ENCODE results near the gene SPTSSA.
"Not testable (repeated sequence)": the region's sequence is repeated elsewhere in the genome, so short reads cannot be mapped to it uniquely, and the experiment has no call there.

SPTSSA gene

GRCh38 chr14:34470319-34470718, 8.3 kb upstream of the SPTSSA start:
- DNase-seq (ENCODE audit: low spot score) = no peak

- DNase-seq (ENCODE audit: low spot score) = no peak
Observed at GRCh38 chr14:34466691-34467090, 4.7 kb upstream of the SPTSSA start.

- DNase-seq (ENCODE audit: low spot score) = no peak
Observed at GRCh38 chr14:34465069-34465859, 3.2 kb upstream of the SPTSSA start.

- no peak for DNase-seq (ENCODE audit: low spot score)
Observed at GRCh38 chr14:34463598-34463961, 1.5 kb upstream of the SPTSSA start.

DNA sequence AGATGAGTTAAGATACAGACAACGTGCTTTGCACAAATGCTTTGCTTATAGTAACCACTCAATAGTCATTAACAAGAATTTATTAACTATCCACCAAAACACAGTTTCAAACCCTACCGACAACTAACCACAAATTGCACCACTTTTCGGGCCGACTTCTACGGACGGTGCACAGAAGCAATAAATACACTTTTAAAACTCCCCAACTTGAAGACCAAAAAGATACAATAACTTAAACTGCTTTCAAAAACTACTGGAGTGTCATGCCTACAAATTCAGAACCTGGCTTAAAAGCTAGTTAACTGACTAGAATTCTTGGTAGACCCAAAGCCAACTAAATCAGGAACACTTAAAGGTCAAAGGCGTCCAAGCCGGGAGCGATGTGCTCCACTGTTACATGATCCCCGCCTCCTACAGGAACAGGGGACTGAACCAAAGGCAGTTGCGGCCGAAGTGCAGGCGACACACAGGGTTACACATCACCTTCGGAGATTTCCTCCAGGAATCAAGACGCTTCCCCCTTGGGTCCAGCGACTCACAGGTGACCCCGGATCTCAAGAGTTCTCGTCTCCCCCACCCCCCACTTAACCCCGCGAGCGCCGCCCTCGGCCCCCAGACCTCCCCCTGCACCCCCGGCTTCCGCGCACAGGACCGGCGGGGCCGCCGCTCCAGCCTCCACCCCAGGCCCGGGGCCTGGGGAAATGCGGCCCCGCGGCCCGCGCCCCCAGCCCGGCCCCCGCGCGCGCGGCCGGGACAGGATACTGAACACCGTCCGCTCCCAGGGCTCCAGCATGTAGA, 507 bp downstream of the SPTSSA start:
- DNase-seq (ENCODE audit: low spot score) = peak; percentile 55

DNA sequence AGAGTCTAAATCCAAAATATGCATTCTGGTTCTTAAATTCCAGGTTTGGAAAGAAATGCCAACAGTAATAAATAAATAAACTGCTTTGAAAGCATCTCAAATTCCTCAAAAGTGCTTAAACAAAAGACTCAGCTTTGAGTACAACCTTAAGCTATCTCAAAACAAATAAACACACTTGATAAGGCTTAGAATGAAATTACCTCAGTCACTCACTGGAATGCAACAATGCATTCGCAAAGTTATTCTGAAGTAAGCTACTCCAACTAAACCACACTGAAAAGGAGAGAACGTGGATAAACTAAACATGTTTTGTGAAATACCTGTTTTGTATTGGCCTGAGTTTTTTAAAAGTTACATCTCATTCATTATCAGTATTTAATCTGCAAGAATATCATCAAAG, 1.2 kb downstream of the SPTSSA start:
- no peak for DNase-seq (ENCODE audit: low spot score)

DNA sequence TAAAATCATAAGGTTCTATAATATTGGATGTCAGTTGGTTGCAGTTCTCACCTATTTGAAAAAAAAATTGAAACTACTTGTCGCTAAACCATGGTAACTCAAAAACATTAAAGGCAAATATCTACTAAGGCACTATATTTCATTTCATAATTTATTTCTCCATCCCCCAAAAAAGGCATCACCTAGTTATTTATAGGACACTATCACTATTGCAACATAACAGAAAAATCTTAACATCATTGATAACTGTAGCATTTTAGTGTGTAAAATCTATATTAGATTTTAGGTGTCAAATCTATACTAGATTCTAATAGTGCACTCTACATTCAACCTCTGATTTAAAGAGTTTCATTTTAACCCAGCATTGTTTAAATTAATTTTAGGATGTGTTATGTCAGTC, 1.7 kb downstream of the SPTSSA start:
- no peak for DNase-seq (ENCODE audit: low spot score)

GRCh38 chr14:34457186-34457585, 4.9 kb downstream of the SPTSSA start:
- DNase-seq (ENCODE audit: low spot score) = no peak

- DNase-seq (ENCODE audit: low spot score) = no peak
Observed at GRCh38 chr14:34453226-34453625, 8.8 kb downstream of the SPTSSA start.

GRCh38 chr14:34452258-34452822, 9.7 kb downstream of the SPTSSA start:
- no peak for DNase-seq (ENCODE audit: low spot score)

DNA sequence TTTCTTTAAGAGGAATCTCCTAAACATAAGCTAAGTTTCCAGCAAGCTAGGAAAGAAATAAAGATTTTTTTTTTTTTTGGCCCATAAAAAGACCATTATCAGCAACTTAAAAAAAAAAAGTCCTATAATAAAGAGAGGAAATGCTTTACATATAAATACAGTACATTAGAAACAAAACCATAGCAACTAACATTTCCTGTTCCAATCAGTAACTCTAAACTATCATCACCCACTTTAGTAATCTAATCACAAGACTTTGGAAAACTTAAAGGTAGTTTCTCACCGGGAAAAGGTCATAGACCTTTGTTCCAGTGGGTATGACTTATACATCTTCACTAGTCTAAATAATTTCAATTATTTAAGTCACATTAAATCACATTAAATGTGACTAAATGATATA, 11.1 kb downstream of the SPTSSA start:
- DNase-seq (ENCODE audit: low spot score) = no peak

DNA sequence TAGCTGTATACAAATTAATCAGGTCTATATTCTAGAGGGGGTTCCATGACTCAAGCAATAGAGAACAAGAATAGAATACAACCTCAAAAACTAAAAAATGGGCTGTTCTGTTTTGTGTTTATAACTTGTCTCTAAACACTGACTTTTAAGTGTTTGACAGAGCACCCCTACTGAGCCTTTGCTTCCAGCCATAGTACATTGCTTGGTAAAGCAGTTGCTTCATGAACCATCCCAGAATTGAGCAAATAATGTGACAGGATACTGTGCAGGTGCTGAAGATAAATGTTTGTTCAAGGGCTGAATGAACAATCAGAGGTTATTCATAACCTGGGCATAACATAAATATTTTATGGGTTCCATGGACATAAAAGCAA, 11.5 kb downstream of the SPTSSA start:
- no peak for DNase-seq (ENCODE audit: low spot score)

- no peak for DNase-seq (ENCODE audit: low spot score)
Observed at GRCh38 chr14:34449819-34450541, 12.1 kb downstream of the SPTSSA start.

DNA sequence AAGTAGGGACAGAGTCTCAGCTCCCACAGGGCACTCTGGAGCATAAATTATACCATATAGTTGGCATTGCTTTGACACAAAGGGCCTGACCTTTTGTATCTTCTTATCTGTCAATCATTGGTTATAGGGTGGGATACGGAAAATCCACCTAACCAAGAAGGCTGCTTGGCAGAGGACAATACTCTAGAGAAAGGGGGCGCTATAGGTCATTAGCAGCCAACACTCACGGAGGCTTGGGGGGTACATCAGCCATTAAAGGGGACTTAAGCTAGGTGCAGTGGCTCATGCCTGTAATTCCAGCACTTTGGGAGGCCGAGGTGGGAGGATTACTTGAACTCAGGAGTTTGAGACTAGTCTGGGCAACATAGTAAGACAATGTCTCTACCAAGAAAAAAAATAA, 22.9 kb downstream of the SPTSSA start:
- DNase-seq (ENCODE audit: low spot score) = no peak

- DNase-seq (ENCODE audit: low spot score) = no peak
Observed at GRCh38 chr14:34438438-34438837, 23.6 kb downstream of the SPTSSA start.

- no peak for DNase-seq (ENCODE audit: low spot score)
Observed at GRCh38 chr14:34437729-34438080, 24.3 kb downstream of the SPTSSA start.

DNA sequence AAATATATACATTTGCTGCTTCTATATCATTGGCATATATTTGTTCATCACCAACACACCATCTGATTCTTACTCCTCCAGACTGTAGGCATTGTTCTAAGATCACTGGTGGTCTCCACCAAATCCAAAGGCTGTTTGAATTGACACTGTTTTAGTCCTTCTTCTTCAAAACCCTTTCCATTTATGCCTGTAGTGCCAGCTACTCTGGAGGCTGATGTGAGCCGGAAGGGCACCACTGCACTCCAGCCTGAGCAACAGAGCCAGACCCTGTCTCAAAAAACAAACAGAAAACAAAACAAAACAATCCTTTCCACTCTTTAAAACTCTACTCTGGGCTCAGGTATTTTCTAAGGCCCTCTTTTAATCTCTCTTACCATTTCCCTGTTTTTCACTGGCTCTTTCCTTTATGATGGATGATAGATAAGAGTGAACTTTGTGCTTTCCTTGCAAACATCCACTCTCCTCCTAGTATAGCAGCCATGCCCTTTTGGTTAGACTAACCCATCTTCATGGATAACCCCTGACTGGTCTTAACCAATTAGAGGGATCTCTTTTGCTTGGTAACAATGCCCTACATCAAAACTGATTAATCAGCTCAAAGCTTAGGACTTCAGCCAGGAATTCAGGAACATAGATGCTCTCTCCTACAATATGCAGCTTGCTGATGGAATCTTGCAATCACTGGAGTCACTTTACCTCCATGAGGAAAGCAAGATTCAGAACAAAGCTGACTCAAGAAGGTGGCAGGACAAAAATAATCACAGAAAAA, 24.9 kb downstream of the SPTSSA start:
- no peak for DNase-seq (ENCODE audit: low spot score)

GRCh38 chr14:34436118-34436905, 25.7 kb downstream of the SPTSSA start:
- DNase-seq (ENCODE audit: low spot score) = peak; percentile 36

GRCh38 chr14:34433957-34434356, 28.1 kb downstream of the SPTSSA start:
- no peak for DNase-seq (ENCODE audit: low spot score)

- not testable (repeated sequence) for DNase-seq (ENCODE audit: low spot score)
Observed at GRCh38 chr14:34428102-34428466, 34.0 kb downstream of the SPTSSA start.
